Stimulated activated naive B cell treated with anti-CD40 and anti-IgM and Interleukin-4, amounts not matched to agents 10 μg/mL and 1 μg/mL and 100 μg/mL, for 72 hours (primary cell): ENCODE data around the gene ARL15.

ENCODE experiments used
- ATAC-seq, 2 donors: fragments of 150-1000 bp; cut with Tn5 transposase; replicated peaks; 2 replicates each; pipeline ENCODE4 v1.10.0; 2021; ENCODE audit warnings: moderate library complexity in 1 of 2
- DNase-seq: peaks from one replicate; pipeline ENCODE4 v3.0.0; 2021
- H3K27ac Mint-ChIP-seq: one replicate; pipeline ENCODE4 v1.8.0; 2022; ENCODE audit warnings: mild to moderate bottlenecking, mixed read lengths
- H3K27me3 Mint-ChIP-seq, 2 donors: one replicate each; pipeline ENCODE4 v1.8.0; 2022; ENCODE audit warnings: mixed read lengths in 2 of 2
- H3K36me3 Mint-ChIP-seq, 2 donors: one replicate each; pipeline ENCODE4 v1.8.0; 2022; ENCODE audit warnings: mixed read lengths in 2 of 2, mild to moderate bottlenecking in 1 of 2
- H3K4me1 Mint-ChIP-seq, 2 donors: one replicate each; pipeline ENCODE4 v1.8.0; 2022; ENCODE audit warnings: mixed read lengths in 2 of 2, mild to moderate bottlenecking in 1 of 2
- H3K4me3 Mint-ChIP-seq, 2 donors: one replicate each; pipeline ENCODE4 v1.8.0; 2022; ENCODE audit warnings: mild to moderate bottlenecking in 2 of 2, mixed read lengths in 2 of 2, moderate library complexity in 1 of 2
- H3K9me3 Mint-ChIP-seq, 2 donors: one replicate each; pipeline ENCODE4 v1.8.0; 2022; ENCODE audit warnings: mixed read lengths in 2 of 2, mild to moderate bottlenecking in 1 of 2

ARL15 gene

GRCh38 chr5:54263447-54263846, 46.9 kb downstream of the ARL15 start:
- no peak overlapping the region for H3K4me3 Mint-ChIP-seq
- H3K36me3 Mint-ChIP-seq, result no peaks in the 10 kb centered on the region
- DNase-seq (no peak), ATAC-seq (no peak)
- no peaks in the 10 kb centered on the region for H3K9me3 Mint-ChIP-seq
- H3K27ac Mint-ChIP-seq, result no peak overlapping the region
- H3K27me3 Mint-ChIP-seq, result no peaks in the 10 kb centered on the region
- H3K4me1 Mint-ChIP-seq, result peaks cover 7 to 18% of the 10 kb centered on the region in 2 donors

DNA sequence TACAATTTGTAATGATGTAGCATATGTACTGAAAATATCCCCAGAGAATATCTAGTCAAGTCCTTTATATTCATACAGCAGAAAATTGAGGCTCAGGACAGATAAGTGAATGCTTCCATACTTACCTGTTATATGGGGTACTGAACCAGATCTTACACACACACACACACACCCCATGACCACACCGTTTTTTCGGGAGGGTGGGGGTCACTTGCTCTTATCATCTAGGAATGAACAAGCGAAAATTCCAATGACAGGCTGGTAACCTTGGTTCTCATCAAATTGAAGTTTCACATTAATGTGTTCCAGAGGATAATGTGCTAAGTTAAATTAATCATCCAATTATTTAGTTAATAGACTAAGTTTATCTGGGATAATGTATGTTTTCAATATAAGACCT, 48.8 kb downstream of the ARL15 start:
- no peak for DNase-seq
- H3K4me1 Mint-ChIP-seq, result peaks cover 12 to 27% of the 10 kb centered on the region in 2 donors
- H3K36me3 Mint-ChIP-seq, result no peaks in the 10 kb centered on the region

DNA sequence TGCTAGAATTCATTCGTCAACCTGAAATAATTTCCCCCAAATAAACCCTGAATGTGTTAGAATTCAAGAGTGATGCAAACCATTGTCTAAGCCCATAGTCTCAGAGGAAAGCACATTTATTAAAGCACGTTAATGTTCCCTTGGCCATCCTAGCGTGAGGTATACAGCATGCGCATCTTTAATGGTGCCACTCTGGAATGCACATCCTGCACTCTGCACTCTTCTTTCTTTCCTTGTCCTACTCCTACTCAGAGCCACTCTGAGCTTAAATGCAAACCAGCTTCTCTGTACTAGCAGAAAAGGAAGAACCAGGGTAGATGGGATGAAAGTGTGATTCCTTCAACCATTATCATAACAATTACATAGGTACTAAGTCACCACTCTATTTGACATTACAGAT, 50.4 kb downstream of the ARL15 start:
- no peaks in the 10 kb centered on the region for H3K36me3 Mint-ChIP-seq
- H3K27me3 Mint-ChIP-seq, result no peaks in the 10 kb centered on the region
- H3K9me3 Mint-ChIP-seq, result no peaks in the 10 kb centered on the region
- peaks cover 18 to 32% of the 10 kb centered on the region in 2 donors for H3K4me1 Mint-ChIP-seq
- DNase-seq (no peak), ATAC-seq (no peak)
- no peak overlapping the region for H3K27ac Mint-ChIP-seq
- H3K4me3 Mint-ChIP-seq, result no peak overlapping the region

More for the DNA sequence above, 48.8 kb downstream of the ARL15 start:
- Mint-ChIP-seq H3K4me3 (no peak overlapping the region), H3K9me3 (no peaks in the 10 kb centered on the region), H3K27me3 (no peaks in the 10 kb centered on the region), H3K27ac (no peak overlapping the region)
- ATAC-seq, result no peak

GRCh38 chr5:54259090-54259489, 51.3 kb downstream of the ARL15 start:
- H3K36me3 Mint-ChIP-seq, result no peaks in the 10 kb centered on the region
- H3K4me1 Mint-ChIP-seq, result peaks cover 14 to 32% of the 10 kb centered on the region in 2 donors
- DNase-seq (no peak), ATAC-seq (no peak)
- H3K4me3 Mint-ChIP-seq, result no peak overlapping the region
- no peak overlapping the region for H3K27ac Mint-ChIP-seq
- no peaks in the 10 kb centered on the region for H3K9me3 Mint-ChIP-seq
- no peaks in the 10 kb centered on the region for H3K27me3 Mint-ChIP-seq

GRCh38 chr5:54257366-54258118, 52.8 kb downstream of the ARL15 start:
- Mint-ChIP-seq H3K27ac (no peak overlapping the region), H3K4me1 (peaks cover 12 to 38% of the 10 kb centered on the region in 2 donors), H3K9me3 (no peaks in the 10 kb centered on the region), H3K4me3 (no peak overlapping the region), H3K27me3 (no peaks in the 10 kb centered on the region), H3K36me3 (no peaks in the 10 kb centered on the region)
- no peak for DNase-seq
- no peak for ATAC-seq

GRCh38 chr5:54254482-54255198, 55.7 kb downstream of the ARL15 start:
- no peak for DNase-seq
- H3K27ac Mint-ChIP-seq, result no peak overlapping the region
- no peaks in the 10 kb centered on the region for H3K36me3 Mint-ChIP-seq
- H3K27me3 Mint-ChIP-seq, result no peaks in the 10 kb centered on the region
- H3K9me3 Mint-ChIP-seq, result no peaks in the 10 kb centered on the region
- H3K4me1 Mint-ChIP-seq, result peaks cover 12 to 38% of the 10 kb centered on the region in 2 donors
- no peak overlapping the region for H3K4me3 Mint-ChIP-seq
- ATAC-seq, result no peak

GRCh38 chr5:54251981-54252380, 58.4 kb downstream of the ARL15 start:
- H3K4me3 Mint-ChIP-seq, result no peak overlapping the region
- peaks cover 9 to 20% of the 10 kb centered on the region in 2 donors for H3K4me1 Mint-ChIP-seq
- no peak for ATAC-seq
- H3K27me3 Mint-ChIP-seq, result no peaks in the 10 kb centered on the region
- no peaks in the 10 kb centered on the region for H3K36me3 Mint-ChIP-seq
- no peaks in the 10 kb centered on the region for H3K9me3 Mint-ChIP-seq
- no peak overlapping the region for H3K27ac Mint-ChIP-seq
- no peak for DNase-seq

GRCh38 chr5:54249210-54250028, 61.0 kb downstream of the ARL15 start:
- DNase-seq, result no peak
- no peak overlapping the region for H3K27ac Mint-ChIP-seq
- H3K4me1 Mint-ChIP-seq, result peaks cover 5 to 13% of the 10 kb centered on the region in 2 donors

GRCh38 chr5:54247226-54247625, 63.1 kb downstream of the ARL15 start:
- Mint-ChIP-seq H3K4me1 (peaks cover 5 to 7% of the 10 kb centered on the region in 2 donors), H3K36me3 (peaks cover 0 to 2% of the 10 kb centered on the region in 2 donors), H3K27ac (no peak overlapping the region), H3K9me3 (no peaks in the 10 kb centered on the region), H3K4me3 (no peak overlapping the region), H3K27me3 (no peaks in the 10 kb centered on the region)
- no peak for ATAC-seq
- DNase-seq, result no peak

More at GRCh38 chr5:54249210-54250028, 61.0 kb downstream of the ARL15 start:
- ATAC-seq, result peak; percentile 84 to 91
- no peaks in the 10 kb centered on the region for H3K9me3 Mint-ChIP-seq
- H3K36me3 Mint-ChIP-seq, result peaks cover 0 to 2% of the 10 kb centered on the region in 2 donors
- no peaks in the 10 kb centered on the region for H3K27me3 Mint-ChIP-seq
- no peak overlapping the region for H3K4me3 Mint-ChIP-seq

DNA sequence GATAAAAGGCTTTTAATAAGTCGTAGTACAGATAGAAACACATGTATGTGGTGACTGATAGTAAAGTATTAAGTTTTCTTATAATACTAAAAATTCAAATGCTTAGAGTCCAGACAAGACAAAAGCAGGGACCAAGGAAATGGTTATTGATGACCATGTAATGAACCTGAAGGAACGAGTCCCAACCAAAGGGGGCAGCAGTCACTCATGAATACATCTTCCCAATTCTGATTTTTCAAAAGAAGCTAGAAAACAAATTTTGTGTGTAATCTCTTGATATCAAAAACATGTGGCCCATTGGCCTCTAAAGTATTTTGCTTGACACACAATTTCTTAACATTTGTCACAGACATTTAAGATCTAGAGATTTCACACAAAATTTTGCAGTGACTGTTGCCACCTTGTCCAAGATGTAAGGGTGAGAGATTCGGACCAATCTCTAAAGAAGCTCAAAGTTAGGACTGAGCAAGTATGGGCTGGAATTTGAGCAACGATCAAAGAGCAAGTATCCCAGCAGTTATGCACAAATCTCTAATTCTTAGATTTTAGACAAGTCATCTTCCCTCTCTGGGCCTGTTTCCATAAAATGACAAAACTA, 66.8 kb downstream of the ARL15 start:
- peaks cover 7 to 11% of the 10 kb centered on the region in 2 donors for H3K4me1 Mint-ChIP-seq

GRCh38 chr5:54242297-54242696, 68.1 kb downstream of the ARL15 start:
- H3K27me3 Mint-ChIP-seq, result no peaks in the 10 kb centered on the region
- H3K9me3 Mint-ChIP-seq, result peaks cover under 1 to 2% of the 10 kb centered on the region in 2 donors
- ATAC-seq (no peak), DNase-seq (no peak)
- peaks cover 7 to 19% of the 10 kb centered on the region in 2 donors for H3K4me1 Mint-ChIP-seq
- H3K36me3 Mint-ChIP-seq, result peaks cover 3% of the 10 kb centered on the region in 2 donors
- H3K4me3 Mint-ChIP-seq, result no peak overlapping the region
- no peak overlapping the region for H3K27ac Mint-ChIP-seq

More for the DNA sequence above, 66.8 kb downstream of the ARL15 start:
- ATAC-seq (no peak), DNase-seq (no peak)
- Mint-ChIP-seq H3K4me3 (no peak overlapping the region), H3K27me3 (no peaks in the 10 kb centered on the region), H3K9me3 (no peaks in the 10 kb centered on the region), H3K27ac (no peak overlapping the region), H3K36me3 (peaks cover 0 to 2% of the 10 kb centered on the region in 2 donors)

GRCh38 chr5:54234304-54234933, 76.0 kb downstream of the ARL15 start:
- Mint-ChIP-seq H3K4me3 (no peak overlapping the region), H3K27ac (no peak overlapping the region), H3K9me3 (peaks cover 3 to 5% of the 10 kb centered on the region in 2 donors), H3K27me3 (no peaks in the 10 kb centered on the region), H3K4me1 (peaks cover 9 to 22% of the 10 kb centered on the region in 2 donors), H3K36me3 (peaks cover 1 to 6% of the 10 kb centered on the region in 2 donors)
- ATAC-seq (peak in 1 of 2 donors; percentile 42), DNase-seq (no peak)

- peaks cover 21 to 30% of the 10 kb centered on the region in 2 donors for H3K4me1 Mint-ChIP-seq
- DNase-seq (no peak), ATAC-seq (no peak)
- H3K9me3 Mint-ChIP-seq, result peaks cover 2% of the 10 kb centered on the region in 2 donors
- H3K4me3 Mint-ChIP-seq, result no peak overlapping the region
- peaks cover under 1 to 3% of the 10 kb centered on the region in 2 donors for H3K36me3 Mint-ChIP-seq
- no peaks in the 10 kb centered on the region for H3K27me3 Mint-ChIP-seq
- no peak overlapping the region for H3K27ac Mint-ChIP-seq
Observed at GRCh38 chr5:54230936-54231685, 79.3 kb downstream of the ARL15 start.
